Ovary (tissue), 3 donors: ENCODE data around the gene RPL38.

Experiments used
- EP300 ChIP-seq: sonication (generic); formaldehyde crosslinking; IDR thresholded peaks from one replicate; pipeline ENCODE4 v1.6.1; 2017; ENCODE audit warnings: antibody characterized with exemption
- POLR2A ChIP-seq: fragments of 450-650 bp; IDR thresholded peaks from one replicate; pipeline ENCODE4 v1.6.1; 2017; ENCODE audit warnings: antibody characterized with exemption, mild to moderate bottlenecking, moderate library complexity
- TF ChIP-seq, protein P1 (sequence below), 3 donors: fragments of 450-650 bp in 2 of 3; fragments of 200-600 bp in 1 of 3; IDR thresholded peaks; one replicate each; pipeline versions ENCODE4 v1.5.1 to v1.8.0; 2016 to 2022; ENCODE audit warnings: antibody characterized with exemption in 3 of 3, mild to moderate bottlenecking in 1 of 3
- donor health status: DM: no; HTN: no; CAD: no.

GRCh38 chr17:74234486-74234885, 31.0 kb downstream of the RPL38 start:
- TF ChIP-seq, protein P1, sequence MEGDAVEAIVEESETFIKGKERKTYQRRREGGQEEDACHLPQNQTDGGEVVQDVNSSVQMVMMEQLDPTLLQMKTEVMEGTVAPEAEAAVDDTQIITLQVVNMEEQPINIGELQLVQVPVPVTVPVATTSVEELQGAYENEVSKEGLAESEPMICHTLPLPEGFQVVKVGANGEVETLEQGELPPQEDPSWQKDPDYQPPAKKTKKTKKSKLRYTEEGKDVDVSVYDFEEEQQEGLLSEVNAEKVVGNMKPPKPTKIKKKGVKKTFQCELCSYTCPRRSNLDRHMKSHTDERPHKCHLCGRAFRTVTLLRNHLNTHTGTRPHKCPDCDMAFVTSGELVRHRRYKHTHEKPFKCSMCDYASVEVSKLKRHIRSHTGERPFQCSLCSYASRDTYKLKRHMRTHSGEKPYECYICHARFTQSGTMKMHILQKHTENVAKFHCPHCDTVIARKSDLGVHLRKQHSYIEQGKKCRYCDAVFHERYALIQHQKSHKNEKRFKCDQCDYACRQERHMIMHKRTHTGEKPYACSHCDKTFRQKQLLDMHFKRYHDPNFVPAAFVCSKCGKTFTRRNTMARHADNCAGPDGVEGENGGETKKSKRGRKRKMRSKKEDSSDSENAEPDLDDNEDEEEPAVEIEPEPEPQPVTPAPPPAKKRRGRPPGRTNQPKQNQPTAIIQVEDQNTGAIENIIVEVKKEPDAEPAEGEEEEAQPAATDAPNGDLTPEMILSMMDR (IDR thresholded peaks at IDR 0.05), result no peak
- no peak for TF ChIP-seq EP300
- no peak for TF ChIP-seq POLR2A
